Stimulated activated CD4-positive, alpha-beta T cell treated with anti-CD3 and anti-CD28 coated beads, Interleukin-1b, Interleukin-23, amount 100 ng/mL, for 24 hours (primary cell): Measurements from ENCODE around the gene FAM118B.
A peak's percentile ranks its signal among the peaks of the same experiment; 100 is the strongest.
"Not testable (repeated sequence)": the region's sequence is repeated elsewhere in the genome, so short reads cannot be mapped to it uniquely, and the experiment has no call there.

Experiments
- DNase-seq, 4 experiments: peaks; one replicate each; pipeline ENCODE4 v3.0.0-alpha.2; 2020; ENCODE audit warnings: low read depth in 4 of 4, low spot score in 1 of 4

FAM118B gene

GRCh38 chr11:126308771-126309170 is 97.2 kb downstream of the FAM118B start:
- DNase-seq: not testable (repeated sequence)

GRCh38 chr11:126310200-126310991 is 98.8 kb downstream of the FAM118B start:
- peak in 2 of 4 experiments; percentile 35 to 36 for DNase-seq

DNA sequence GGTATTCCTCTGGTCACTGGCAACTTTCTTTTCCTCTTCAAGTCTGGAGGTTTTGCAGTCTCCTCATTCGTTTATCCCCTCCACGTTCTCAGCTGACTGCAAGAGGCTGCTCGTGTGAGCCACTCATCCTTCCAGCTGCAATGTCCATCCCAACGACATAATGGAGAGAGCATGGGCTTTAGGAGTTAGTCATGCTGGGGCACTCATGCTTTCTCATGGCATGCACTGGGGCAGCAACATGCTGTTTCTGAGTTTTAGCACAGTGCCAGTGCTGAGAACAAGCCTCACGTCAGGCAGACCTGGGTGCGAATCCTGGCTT is 99.4 kb downstream of the FAM118B start:
- DNase-seq: no peak

DNA sequence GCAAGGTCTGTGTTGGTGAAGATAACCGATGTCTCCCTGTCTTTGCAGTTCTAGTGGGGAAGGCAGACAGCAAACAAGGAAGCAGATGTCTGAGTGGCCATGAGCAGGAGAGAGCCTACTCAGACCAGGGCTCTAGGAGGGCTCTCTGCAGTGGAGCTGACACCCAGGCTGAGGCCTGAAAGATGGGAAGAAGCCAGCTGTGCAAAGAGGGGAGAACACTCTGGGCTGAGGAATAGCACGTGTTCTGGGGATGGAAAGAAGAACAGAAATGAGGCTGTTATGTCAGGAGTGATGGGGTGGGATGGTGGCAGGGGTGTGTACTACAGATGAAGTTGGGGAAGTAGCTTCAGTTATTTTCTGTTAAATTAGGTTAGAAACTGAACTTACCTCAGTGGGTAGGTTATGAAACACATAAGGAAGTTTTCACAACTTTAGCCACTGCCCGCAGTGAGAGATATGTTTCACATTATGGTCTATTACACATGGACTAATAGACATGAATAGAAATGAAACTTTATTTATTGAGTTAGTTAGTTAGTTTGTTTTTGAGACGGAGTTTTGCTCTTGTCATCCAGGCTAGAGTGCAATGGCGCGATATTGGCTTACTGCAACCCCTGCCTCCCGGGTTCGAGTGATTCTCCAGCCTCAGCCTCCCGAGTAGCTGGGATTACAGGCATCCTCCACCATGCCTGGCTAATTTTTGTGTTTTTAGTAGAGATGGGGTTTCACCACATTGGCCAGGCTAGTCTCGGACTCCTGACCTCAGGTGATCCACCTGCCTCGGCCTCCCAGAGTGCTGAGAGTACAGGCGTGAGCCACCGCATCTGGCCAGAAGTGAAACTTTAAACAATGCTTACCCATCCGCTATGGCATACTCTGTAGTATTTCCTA is 100.1 kb downstream of the FAM118B start:
- DNase-seq: no peak
